ENCODE measurements around the gene CACNA2D3. TPM values are rescaled to one million over a fixed set of nuclear protein-coding genes. Genes with fewer than 3 reads are reported as not detected.

The CACNA2D3 gene
- total RNA-seq, 2 experiments from 2014 or later: not detected

DNA sequence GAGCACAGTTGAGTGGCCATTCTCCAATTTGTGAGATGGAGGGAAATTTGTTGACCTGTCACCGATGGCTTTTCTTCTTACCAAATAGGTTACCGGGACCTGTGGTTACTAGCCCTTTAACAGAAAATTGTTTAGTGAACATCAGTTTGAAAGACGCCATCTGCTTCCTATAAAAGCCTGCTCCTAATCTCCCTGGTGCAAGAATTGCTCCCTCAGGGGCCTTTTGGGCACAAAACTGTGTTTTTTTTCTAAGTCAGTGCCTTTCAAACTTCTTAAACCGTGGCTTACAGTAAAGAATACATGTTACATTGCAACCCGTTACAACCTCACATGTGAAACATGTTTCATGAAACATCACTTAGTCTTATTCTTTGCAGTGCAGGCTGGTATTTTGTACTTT, 15.0 kb downstream of the CACNA2D3 start:
- H3K27ac Mint-ChIP-seq: no peak overlapping the region
- H3K36me3 Mint-ChIP-seq: no peaks in the 10 kb centered on the region
- no peak overlapping the region for H3K4me3 Mint-ChIP-seq
- no peaks in the 10 kb centered on the region for H3K4me1 Mint-ChIP-seq
- H3K9me3 Mint-ChIP-seq: no peaks in the 10 kb centered on the region
- DNase-seq (no peak), ATAC-seq (ENCODE audit: low read depth) (no peak)
- no peaks in the 10 kb centered on the region for H3K27me3 Mint-ChIP-seq
- POLR2A ChIA-PET: no interaction called here

DNA sequence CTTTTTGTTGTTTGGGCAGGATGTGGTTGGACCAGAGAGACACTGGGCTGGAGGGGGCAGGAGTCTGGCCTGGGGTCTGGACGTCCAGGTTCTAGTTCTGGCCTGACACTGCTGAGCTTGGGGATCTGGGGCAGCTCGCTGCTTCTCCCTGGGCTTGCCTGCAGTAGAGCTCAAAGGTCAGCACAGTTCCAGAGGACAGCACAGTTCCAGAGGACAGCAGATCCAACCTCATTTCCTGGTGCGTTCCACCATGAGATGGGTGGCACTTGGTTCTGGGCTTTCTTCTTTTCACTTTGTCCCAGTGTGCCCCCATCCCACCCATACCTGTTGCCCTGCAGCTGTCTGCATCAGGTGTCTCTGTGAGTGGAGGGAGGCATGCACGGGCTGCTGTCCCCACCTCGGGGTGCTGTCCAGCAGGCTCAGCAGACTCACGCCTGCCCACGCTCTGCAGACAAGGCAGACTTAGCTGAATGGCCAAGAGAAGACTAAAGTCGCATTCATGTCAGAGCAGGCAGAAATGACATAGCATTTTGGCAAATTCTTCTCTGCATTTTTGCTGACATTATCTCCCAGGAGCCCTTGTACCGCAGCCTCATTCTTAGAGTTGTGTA, 16.7 kb downstream of the CACNA2D3 start:
- POLR2A ChIA-PET: no interaction called here
- no peaks in the 10 kb centered on the region for H3K4me1 Mint-ChIP-seq
- H3K27me3 Mint-ChIP-seq: peaks cover 2% of the 10 kb centered on the region
- no peak for ATAC-seq (ENCODE audit: low read depth)
- H3K27ac Mint-ChIP-seq: no peak overlapping the region
- no peaks in the 10 kb centered on the region for H3K9me3 Mint-ChIP-seq
- no peaks in the 10 kb centered on the region for H3K36me3 Mint-ChIP-seq
- DNase-seq: no peak
- H3K4me3 Mint-ChIP-seq: no peak overlapping the region

DNA sequence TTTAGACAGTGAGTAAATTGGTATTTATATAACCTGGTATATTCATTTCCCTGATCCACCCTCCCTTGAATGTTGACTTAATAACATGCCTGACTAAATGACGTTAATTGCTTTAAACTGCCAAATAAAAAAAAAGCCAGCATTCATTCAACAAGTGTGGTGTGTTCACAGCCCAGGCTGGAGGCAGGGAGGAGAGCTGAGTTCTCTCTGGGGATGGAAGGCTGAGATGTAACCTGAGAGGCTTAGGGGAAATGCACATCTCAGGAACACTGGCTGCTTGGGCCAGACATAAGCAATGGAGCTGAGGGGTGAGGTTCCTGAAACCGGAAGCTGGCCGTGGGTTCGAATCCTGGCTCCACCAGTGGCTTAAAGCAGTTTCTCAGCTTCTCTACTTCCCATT, 17.3 kb downstream of the CACNA2D3 start:
- POLR2A ChIA-PET: no interaction called here
- no peaks in the 10 kb centered on the region for H3K9me3 Mint-ChIP-seq
- H3K4me1 Mint-ChIP-seq: no peaks in the 10 kb centered on the region
- no peak for ATAC-seq (ENCODE audit: low read depth)
- DNase-seq: no peak
- H3K36me3 Mint-ChIP-seq: no peaks in the 10 kb centered on the region
- peaks cover 4% of the 10 kb centered on the region for H3K27me3 Mint-ChIP-seq
- no peak overlapping the region for H3K27ac Mint-ChIP-seq
- no peak overlapping the region for H3K4me3 Mint-ChIP-seq

DNA sequence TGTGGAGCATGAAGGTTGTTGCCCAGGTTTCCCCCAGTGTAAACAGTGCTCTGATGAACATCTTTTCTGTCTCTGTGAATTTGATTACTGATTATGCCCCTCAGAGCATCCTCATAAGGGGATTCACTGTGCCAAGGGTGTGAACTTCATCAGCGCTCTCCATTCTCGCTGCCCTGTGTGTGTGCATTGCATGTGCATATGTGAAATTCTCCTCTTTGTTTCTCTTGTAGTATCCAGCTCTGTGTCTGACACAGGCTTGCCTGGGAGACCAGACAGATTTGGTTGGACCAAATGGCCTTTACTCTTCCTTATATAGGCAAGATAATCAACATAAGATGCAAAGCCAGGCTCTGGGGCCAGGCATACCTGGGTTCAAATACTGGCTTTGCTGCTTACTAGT, 21.9 kb downstream of the CACNA2D3 start:
- no peaks in the 10 kb centered on the region for H3K4me1 Mint-ChIP-seq
- POLR2A ChIA-PET: no interaction called here
- H3K27ac Mint-ChIP-seq: no peak overlapping the region
- no peak overlapping the region for H3K4me3 Mint-ChIP-seq
- ATAC-seq (ENCODE audit: low read depth) (no peak), DNase-seq (no peak)
- H3K9me3 Mint-ChIP-seq: no peaks in the 10 kb centered on the region
- peaks cover 5% of the 10 kb centered on the region for H3K27me3 Mint-ChIP-seq
- H3K36me3 Mint-ChIP-seq: no peaks in the 10 kb centered on the region

DNA sequence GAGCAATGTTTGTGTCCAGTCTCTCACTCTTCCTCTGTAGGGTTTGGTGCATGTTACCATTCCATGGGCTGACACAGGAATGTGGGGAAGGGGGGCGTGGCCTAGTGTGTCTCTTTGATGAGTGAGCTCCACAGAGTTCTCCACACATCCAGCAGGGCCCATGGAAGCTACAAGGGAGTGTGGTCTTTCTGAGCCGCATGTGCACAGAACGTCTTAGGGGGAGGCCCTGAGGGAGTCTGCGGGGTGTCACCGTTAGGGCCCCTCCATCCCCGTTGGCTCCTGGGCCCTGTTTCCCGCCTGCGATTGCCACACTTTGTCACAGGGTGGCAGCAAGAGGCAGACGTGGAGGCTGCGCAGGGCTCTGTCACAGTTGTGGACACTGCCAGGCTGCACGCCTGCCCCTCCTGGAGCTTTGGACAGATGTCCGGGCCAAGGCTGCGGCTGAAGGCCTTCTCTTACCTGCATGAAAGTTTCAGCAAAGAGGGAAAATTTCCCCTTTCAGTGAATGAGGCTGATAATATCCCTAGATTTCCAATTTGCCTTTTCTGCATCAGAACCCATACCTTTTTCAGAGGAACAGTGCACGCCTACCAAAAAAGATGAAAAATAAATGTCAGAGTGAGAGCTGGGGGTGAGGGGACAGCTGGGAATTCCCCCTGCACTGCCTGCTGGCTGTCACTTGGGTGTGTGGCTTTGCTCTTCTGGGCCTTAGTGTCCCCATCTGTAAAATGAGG, 24.3 kb downstream of the CACNA2D3 start:
- DNase-seq (no peak), ATAC-seq (ENCODE audit: low read depth) (no peak)
- POLR2A ChIA-PET: no interaction called here
- no peaks in the 10 kb centered on the region for H3K36me3 Mint-ChIP-seq
- no peaks in the 10 kb centered on the region for H3K9me3 Mint-ChIP-seq
- H3K27me3 Mint-ChIP-seq: peaks cover 5% of the 10 kb centered on the region
- no peak overlapping the region for H3K27ac Mint-ChIP-seq
- H3K4me3 Mint-ChIP-seq: no peak overlapping the region
- no peaks in the 10 kb centered on the region for H3K4me1 Mint-ChIP-seq

DNA sequence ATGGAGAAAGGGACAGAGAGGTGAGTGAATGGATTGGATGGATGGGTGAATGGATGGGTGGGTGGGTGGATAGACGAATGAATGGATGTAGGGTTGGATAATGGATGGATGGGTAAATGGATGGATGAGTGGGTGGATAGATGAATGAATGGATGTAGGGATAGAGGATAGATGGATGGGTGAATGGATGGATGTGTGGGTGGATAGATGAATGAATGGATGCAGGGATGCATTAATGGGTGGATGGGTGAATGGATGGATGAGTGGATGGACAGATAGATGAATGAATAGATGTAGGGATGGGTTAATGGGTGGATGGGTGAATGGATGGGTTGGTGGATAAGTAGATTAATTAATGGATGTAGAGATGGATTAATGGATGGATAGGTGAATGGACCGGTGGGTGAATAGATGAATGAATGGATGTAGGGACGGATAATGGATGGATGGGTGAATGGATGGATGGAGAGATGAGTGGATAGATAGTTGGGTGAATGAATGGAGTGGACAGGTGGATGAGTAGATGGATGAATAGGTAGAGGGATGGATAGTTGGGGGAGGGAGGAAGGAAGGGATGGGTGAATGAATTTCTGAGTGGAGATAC, 28.6 kb downstream of the CACNA2D3 start:
- Mint-ChIP-seq H3K36me3 (no peaks in the 10 kb centered on the region), H3K27me3 (peaks cover 2% of the 10 kb centered on the region), H3K4me3 (no peak overlapping the region), H3K27ac (no peak overlapping the region), H3K4me1 (no peaks in the 10 kb centered on the region), H3K9me3 (no peaks in the 10 kb centered on the region)
- POLR2A ChIA-PET: no interaction called here
- no peak for ATAC-seq (ENCODE audit: low read depth)
- DNase-seq: no peak

DNA sequence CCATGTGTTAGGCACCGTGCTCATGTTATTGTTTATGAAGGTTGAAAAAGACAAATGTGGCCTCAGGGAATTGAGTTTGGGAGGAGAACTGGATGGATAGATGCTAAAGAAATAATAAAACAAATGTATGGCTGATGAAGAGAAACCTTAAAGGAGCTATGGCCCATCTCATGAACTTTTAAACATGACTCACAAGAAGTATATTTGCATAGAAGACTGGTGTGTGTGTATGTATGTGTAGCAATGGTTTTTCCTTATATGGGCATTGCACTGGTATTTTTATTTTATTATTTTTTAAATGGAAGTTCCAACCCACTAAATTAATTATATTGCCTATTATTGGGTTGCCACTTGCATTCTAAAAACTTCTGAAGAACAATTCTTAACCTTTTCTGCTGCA, 31.1 kb downstream of the CACNA2D3 start:
- Mint-ChIP-seq H3K27me3 (no peaks in the 10 kb centered on the region), H3K36me3 (no peaks in the 10 kb centered on the region), H3K4me1 (no peaks in the 10 kb centered on the region), H3K27ac (no peak overlapping the region), H3K4me3 (no peak overlapping the region), H3K9me3 (no peaks in the 10 kb centered on the region)
- POLR2A ChIA-PET: interaction anchor here (0.5 kb wide), 1 partner anchor 132 kb away, joined by 3 read pairs; no protein-coding TSS in a partner anchor
- ATAC-seq (ENCODE audit: low read depth) (no peak), DNase-seq (no peak)

DNA sequence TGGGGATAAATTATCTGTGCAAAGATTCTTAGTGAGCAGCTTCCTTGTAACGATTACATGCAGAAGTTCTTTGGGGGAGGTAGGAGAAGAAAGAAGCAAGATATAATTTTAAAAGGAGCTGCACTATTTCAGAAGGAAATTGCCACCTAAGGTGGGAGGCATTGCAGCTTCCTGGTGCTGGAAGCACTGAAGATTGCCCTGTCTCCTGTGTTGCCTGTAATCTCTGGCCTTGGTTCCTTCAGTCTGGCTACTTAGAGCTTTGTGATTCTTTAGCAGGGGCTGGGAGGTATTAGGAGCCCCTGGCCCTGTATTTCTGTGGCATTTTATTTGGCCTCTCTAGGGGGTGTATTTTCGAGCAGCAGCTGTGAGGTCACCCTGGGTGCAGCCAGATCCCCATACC, 35.5 kb downstream of the CACNA2D3 start:
- ATAC-seq (ENCODE audit: low read depth) (no peak), DNase-seq (no peak)
- no peaks in the 10 kb centered on the region for H3K9me3 Mint-ChIP-seq
- no peak overlapping the region for H3K27ac Mint-ChIP-seq
- H3K4me3 Mint-ChIP-seq: no peak overlapping the region
- H3K4me1 Mint-ChIP-seq: no peaks in the 10 kb centered on the region
- no peaks in the 10 kb centered on the region for H3K36me3 Mint-ChIP-seq
- peaks cover 3% of the 10 kb centered on the region for H3K27me3 Mint-ChIP-seq
- POLR2A ChIA-PET: no interaction called here

DNA sequence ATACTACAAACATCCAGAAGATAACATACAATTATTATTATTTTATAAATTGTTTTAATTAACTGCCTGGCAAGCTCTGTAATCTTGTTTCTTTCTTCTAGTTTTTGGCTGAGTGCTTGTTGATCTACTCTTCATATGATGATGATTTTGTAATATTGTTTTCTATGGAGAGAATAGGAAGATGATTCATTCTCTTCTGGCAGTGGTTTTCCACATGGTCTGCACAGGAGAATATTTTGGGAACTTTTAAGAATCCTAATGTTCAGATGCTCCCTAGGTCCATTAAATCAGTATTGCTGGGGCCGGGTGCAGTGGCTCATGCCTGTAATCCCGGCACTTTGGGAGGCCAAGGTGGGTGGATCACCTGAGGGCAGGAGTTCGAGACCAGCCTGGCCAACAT, 37.6 kb downstream of the CACNA2D3 start:
- DNase-seq: no peak
- ATAC-seq (ENCODE audit: low read depth): no peak
- H3K27ac Mint-ChIP-seq: no peak overlapping the region
- H3K36me3 Mint-ChIP-seq: no peaks in the 10 kb centered on the region
- peaks cover 3% of the 10 kb centered on the region for H3K27me3 Mint-ChIP-seq
- POLR2A ChIA-PET: no interaction called here
- H3K4me1 Mint-ChIP-seq: no peaks in the 10 kb centered on the region
- H3K4me3 Mint-ChIP-seq: no peak overlapping the region
- H3K9me3 Mint-ChIP-seq: no peaks in the 10 kb centered on the region

DNA sequence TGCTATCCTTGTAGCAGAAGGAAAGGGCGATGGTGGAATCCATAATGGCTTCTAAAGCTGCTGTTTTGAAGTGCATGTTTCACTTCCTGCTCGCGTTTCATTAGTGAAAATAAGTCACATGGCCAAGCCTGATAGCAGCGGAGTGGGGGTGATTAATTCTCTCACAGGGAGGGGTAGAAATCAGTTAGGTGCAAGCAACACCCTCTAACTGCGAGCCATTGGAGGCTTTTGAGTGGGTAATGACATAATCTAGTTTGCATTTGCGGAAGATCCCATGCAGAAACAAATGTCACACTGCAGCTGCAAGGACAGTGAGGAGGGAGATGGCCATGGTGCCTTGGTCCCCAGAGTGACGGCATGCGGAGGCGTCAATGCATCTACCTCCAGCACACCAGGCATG, 41.1 kb downstream of the CACNA2D3 start:
- Mint-ChIP-seq H3K4me1 (no peaks in the 10 kb centered on the region), H3K4me3 (no peak overlapping the region), H3K27ac (no peak overlapping the region), H3K27me3 (peaks cover 3% of the 10 kb centered on the region), H3K36me3 (no peaks in the 10 kb centered on the region), H3K9me3 (peaks cover 1% of the 10 kb centered on the region)
- no peak for DNase-seq
- POLR2A ChIA-PET: no interaction called here
- no peak for ATAC-seq (ENCODE audit: low read depth)

DNA sequence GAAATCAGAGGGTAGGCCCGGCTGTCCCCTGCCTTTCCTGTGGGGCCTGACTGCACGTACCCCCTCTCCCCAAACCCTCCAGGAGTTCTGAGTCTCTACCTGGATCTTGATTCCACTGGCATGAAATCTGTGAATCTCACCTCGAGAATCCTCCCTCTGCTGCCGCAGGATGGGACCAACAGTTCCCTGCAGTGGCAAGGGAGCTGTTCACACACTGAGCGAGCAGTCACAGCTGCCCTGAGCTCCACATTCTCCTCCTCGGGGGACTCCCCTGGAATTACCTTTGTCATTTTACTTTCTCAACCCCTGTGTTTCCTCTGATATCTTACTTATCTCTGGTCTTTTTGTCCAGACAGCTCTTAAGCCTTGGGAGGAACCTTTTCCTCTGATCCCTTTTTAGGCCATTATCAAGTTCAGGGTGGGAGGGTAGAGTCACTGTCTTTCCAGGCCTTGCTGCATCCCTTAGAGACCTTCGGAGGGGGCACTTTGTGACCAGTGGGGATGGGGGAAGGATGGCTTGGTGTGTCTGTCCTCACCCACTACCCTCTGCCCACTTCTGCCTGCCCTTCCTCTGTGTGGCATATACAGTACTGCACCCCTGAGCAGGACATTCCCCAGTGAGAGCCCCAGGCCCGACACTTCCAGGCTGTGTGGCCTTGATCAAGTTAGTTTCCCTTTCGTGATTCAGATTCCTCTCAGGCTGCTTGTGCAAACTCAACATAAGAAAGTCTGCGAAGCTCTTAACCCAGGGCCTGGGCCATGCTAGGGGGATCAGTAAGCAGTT, 42.0 kb downstream of the CACNA2D3 start:
- H3K36me3 Mint-ChIP-seq: no peaks in the 10 kb centered on the region
- H3K4me1 Mint-ChIP-seq: no peaks in the 10 kb centered on the region
- H3K4me3 Mint-ChIP-seq: no peak overlapping the region
- H3K27me3 Mint-ChIP-seq: peaks cover 3% of the 10 kb centered on the region
- DNase-seq: no peak
- H3K9me3 Mint-ChIP-seq: peaks cover 1% of the 10 kb centered on the region
- POLR2A ChIA-PET: no interaction called here
- no peak for ATAC-seq (ENCODE audit: low read depth)
- no peak overlapping the region for H3K27ac Mint-ChIP-seq

DNA sequence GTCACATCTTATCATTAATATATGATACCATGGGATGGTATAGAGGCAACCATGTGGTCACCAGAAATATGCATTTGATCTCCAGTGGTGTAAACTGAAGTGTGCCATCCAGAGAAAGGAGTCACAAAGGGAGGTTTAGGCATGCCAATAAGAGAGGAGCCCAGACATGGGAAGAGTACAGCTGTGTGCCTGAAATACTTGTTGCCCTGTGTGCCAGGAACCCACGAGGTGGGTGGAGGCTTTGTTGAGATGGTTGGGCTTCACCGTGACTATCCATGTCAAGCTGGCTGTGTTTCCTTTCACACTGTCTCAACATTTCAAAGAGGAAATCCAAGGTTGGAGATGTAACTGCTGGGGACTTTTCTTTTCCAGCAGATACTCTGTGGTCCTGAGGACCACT, 43.5 kb downstream of the CACNA2D3 start:
- Mint-ChIP-seq H3K4me1 (no peaks in the 10 kb centered on the region), H3K36me3 (no peaks in the 10 kb centered on the region), H3K9me3 (peaks cover 1% of the 10 kb centered on the region), H3K4me3 (no peak overlapping the region), H3K27ac (no peak overlapping the region), H3K27me3 (peaks cover 2% of the 10 kb centered on the region)
- no peak for DNase-seq
- no peak for ATAC-seq (ENCODE audit: low read depth)
- POLR2A ChIA-PET: no interaction called here

DNA sequence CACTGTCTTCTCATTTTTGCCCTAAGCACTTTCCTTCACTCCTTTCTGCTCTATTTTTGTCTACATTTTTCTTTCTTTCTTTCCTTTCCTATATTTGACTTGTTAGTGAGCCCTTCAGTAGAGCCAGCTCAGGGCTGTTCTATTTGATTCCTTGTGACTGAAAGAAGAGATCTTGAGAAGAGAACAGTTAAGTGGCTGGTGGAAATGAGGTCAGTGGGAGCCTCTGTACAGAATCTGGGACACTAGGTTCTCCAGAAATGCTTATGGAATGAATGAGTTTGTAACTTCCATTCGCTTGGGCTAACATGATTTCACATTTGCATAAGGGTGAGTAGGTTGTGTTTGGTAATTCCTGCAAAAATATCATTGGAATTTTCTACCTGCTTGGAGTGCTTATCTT, 45.6 kb downstream of the CACNA2D3 start:
- Mint-ChIP-seq H3K36me3 (no peaks in the 10 kb centered on the region), H3K4me1 (no peaks in the 10 kb centered on the region), H3K27ac (no peak overlapping the region), H3K27me3 (no peaks in the 10 kb centered on the region), H3K4me3 (no peak overlapping the region), H3K9me3 (peaks cover 1% of the 10 kb centered on the region)
- DNase-seq: no peak
- ATAC-seq (ENCODE audit: low read depth): no peak
- POLR2A ChIA-PET: no interaction called here

DNA sequence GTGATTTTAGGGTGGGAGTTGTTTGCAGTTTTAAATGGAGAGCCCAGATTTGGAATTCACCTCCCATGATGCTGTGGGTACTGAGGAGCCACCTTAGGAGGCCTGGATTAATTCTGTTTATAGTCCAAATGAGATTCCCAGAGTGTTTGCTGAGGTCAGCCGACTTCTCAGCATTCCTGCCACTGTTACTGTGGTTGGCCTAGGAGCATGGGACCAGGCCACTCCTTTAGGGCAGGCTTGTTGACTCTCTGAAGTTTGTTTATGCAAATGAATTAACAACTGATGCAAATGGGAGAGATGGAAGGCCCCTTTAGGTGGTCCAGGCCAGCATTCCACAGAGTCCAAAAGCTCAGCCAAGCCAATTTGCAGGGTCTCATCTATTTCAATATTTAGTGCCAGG, 46.1 kb downstream of the CACNA2D3 start:
- Mint-ChIP-seq H3K27ac (no peak overlapping the region), H3K9me3 (peaks cover 1% of the 10 kb centered on the region), H3K4me3 (no peak overlapping the region), H3K27me3 (no peaks in the 10 kb centered on the region), H3K4me1 (no peaks in the 10 kb centered on the region), H3K36me3 (no peaks in the 10 kb centered on the region)
- POLR2A ChIA-PET: no interaction called here
- DNase-seq (no peak), ATAC-seq (ENCODE audit: low read depth) (no peak)
